Endothelial cell (in vitro differentiated cells): ENCODE results near the gene FKBP11. TPM values are rescaled to one million over a fixed set of nuclear protein-coding genes. Genes with fewer than 3 reads are reported as not detected.

ENCODE experiments used
- DNase-seq: peaks from one replicate; pipeline ENCODE4 v3.0.0; 2021; ENCODE audit warnings: low spot score
- H3K27ac Mint-ChIP-seq: one replicate; pipeline ENCODE4 v1.8.0; 2021; ENCODE audit warnings: mixed read lengths, inconsistent platforms; ENCODE audit not compliant: unreplicated experiment
- H3K27me3 Mint-ChIP-seq: one replicate; pipeline ENCODE4 v1.8.0; 2021; ENCODE audit warnings: mild to moderate bottlenecking, moderate library complexity, mixed read lengths, inconsistent platforms; ENCODE audit not compliant: unreplicated experiment
- H3K36me3 Mint-ChIP-seq: one replicate; pipeline ENCODE4 v1.8.0; 2021; ENCODE audit warnings: mild to moderate bottlenecking, low read depth, mixed read lengths, inconsistent platforms; ENCODE audit not compliant: unreplicated experiment
- H3K4me1 Mint-ChIP-seq: one replicate; pipeline ENCODE4 v1.8.0; 2021; ENCODE audit warnings: mild to moderate bottlenecking, mixed read lengths, inconsistent platforms; ENCODE audit not compliant: unreplicated experiment
- H3K4me3 Mint-ChIP-seq: one replicate; pipeline ENCODE4 v1.8.0; 2021; ENCODE audit warnings: mild to moderate bottlenecking, mixed read lengths, inconsistent platforms; ENCODE audit not compliant: unreplicated experiment
- H3K9me3 Mint-ChIP-seq: one replicate; pipeline ENCODE4 v1.8.0; 2021; ENCODE audit warnings: mixed read lengths, inconsistent platforms; ENCODE audit not compliant: unreplicated experiment
- CTCF ChIP-seq: fragments of 200-600 bp; sonication (generic); IDR thresholded peaks from one replicate; pipeline ENCODE4 v1.5.0; 2021; ENCODE audit warnings: antibody characterized with exemption; ENCODE audit not compliant: unreplicated experiment
- total RNA-seq: library from RNA; stranded (reverse); fragmentation: NEBNext Ultra II Directional; extraction: Animal tissue kit (Norgen Biotek cat#: 25700); gene quantifications from one replicate; pipeline ENCODE4 v1.2.1, GENCODE V29; 2021; ENCODE audit not compliant: unreplicated experiment

Gene FKBP11
- total RNA-seq, 1 donor from 2014 or later: 16.0 TPM

- no peak for DNase-seq
- H3K4me1 Mint-ChIP-seq: peaks cover 20% of the 10 kb centered on the region
- H3K27me3 Mint-ChIP-seq: peaks cover 29% of the 10 kb centered on the region
- peaks cover 8% of the 10 kb centered on the region for H3K36me3 Mint-ChIP-seq
- TF ChIP-seq CTCF: no peak
- no peak overlapping the region for H3K4me3 Mint-ChIP-seq
- no peaks in the 10 kb centered on the region for H3K9me3 Mint-ChIP-seq
- no peak overlapping the region for H3K27ac Mint-ChIP-seq
Observed at GRCh38 chr12:48968467-48968866, 43.2 kb upstream of the FKBP11 start.

GRCh38 chr12:48967991-48968390 lies 42.7 kb upstream of the FKBP11 start:
- Mint-ChIP-seq H3K4me1 (peaks cover 20% of the 10 kb centered on the region), H3K27me3 (peaks cover 26% of the 10 kb centered on the region)

GRCh38 chr12:48966177-48966895 lies 41.0 kb upstream of the FKBP11 start:
- no peak for TF ChIP-seq CTCF
- no peak for DNase-seq
- H3K9me3 Mint-ChIP-seq: no peaks in the 10 kb centered on the region
- no peak overlapping the region for H3K4me3 Mint-ChIP-seq
- peaks cover 8% of the 10 kb centered on the region for H3K36me3 Mint-ChIP-seq
- peaks cover 15% of the 10 kb centered on the region for H3K27me3 Mint-ChIP-seq
- peaks cover 24% of the 10 kb centered on the region for H3K4me1 Mint-ChIP-seq
- H3K27ac Mint-ChIP-seq: no peak overlapping the region

More at GRCh38 chr12:48967991-48968390, 42.7 kb upstream of the FKBP11 start:
- no peak overlapping the region for H3K4me3 Mint-ChIP-seq
- H3K36me3 Mint-ChIP-seq: peaks cover 8% of the 10 kb centered on the region
- H3K9me3 Mint-ChIP-seq: no peaks in the 10 kb centered on the region
- no peak for DNase-seq
- no peak overlapping the region for H3K27ac Mint-ChIP-seq
- TF ChIP-seq CTCF: no peak

- Mint-ChIP-seq H3K4me3 (no peak overlapping the region), H3K9me3 (no peaks in the 10 kb centered on the region), H3K36me3 (no peaks in the 10 kb centered on the region), H3K4me1 (peaks cover 25% of the 10 kb centered on the region), H3K27me3 (peaks cover 6% of the 10 kb centered on the region), H3K27ac (no peak overlapping the region)
- no peak for DNase-seq
- no peak for TF ChIP-seq CTCF
Observed at GRCh38 chr12:48965298-48965838, 40.1 kb upstream of the FKBP11 start.

GRCh38 chr12:48961801-48962200 lies 36.5 kb upstream of the FKBP11 start:
- Mint-ChIP-seq H3K27ac (peak overlapping the region; percentile 48), H3K36me3 (no peaks in the 10 kb centered on the region), H3K4me3 (no peak overlapping the region), H3K27me3 (peaks cover 8% of the 10 kb centered on the region), H3K4me1 (peaks cover 33% of the 10 kb centered on the region), H3K9me3 (no peaks in the 10 kb centered on the region)
- no peak for DNase-seq
- no peak for TF ChIP-seq CTCF
